ENCODE results near the gene SLC49A3. TPM values are rescaled to one million over a fixed set of nuclear protein-coding genes. Genes with fewer than 3 reads are reported as not detected.
A peak's percentile ranks its signal among the peaks of the same experiment; 100 is the strongest.
"Not testable (repeated sequence)": the region's sequence is repeated elsewhere in the genome, so short reads cannot be mapped to it uniquely, and the experiment has no call there.

Gene SLC49A3
- total RNA-seq, 1 donor: 5.6 TPM

- no peak for TF ChIP-seq CTCF (IDR thresholded peaks at IDR 0.05; ENCODE audit: insufficient read depth, low read length)
- DNase-seq (ENCODE audit: low read depth): no peak
- H3K4me3 ChIP-seq (ENCODE audit: low read depth, low read length): no peak overlapping the region
These were observed 43.5 kb upstream of the SLC49A3 start for GRCh38 chr4:732486-732885.

- DNase-seq (ENCODE audit: low read depth); H3K4me3 ChIP-seq (ENCODE audit: low read depth, low read length): not testable (repeated sequence)
These were observed 43.0 kb upstream of the SLC49A3 start for GRCh38 chr4:731954-732353.

GRCh38 chr4:730946-731904 lies 42.3 kb upstream of the SLC49A3 start:
- not testable (repeated sequence) for H3K4me3 ChIP-seq (ENCODE audit: low read depth, low read length); DNase-seq (ENCODE audit: low read depth)

- no peak for DNase-seq (ENCODE audit: low read depth)
- TF ChIP-seq CTCF (IDR thresholded peaks at IDR 0.05; ENCODE audit: insufficient read depth, low read length): no peak
- no peak overlapping the region for H3K4me3 ChIP-seq (ENCODE audit: low read depth, low read length)
These were observed 41.6 kb upstream of the SLC49A3 start for GRCh38 chr4:730511-730910.

- H3K4me3 ChIP-seq (ENCODE audit: low read depth, low read length): no peak overlapping the region
- no peak for TF ChIP-seq CTCF (IDR thresholded peaks at IDR 0.05; ENCODE audit: insufficient read depth, low read length)
- DNase-seq (ENCODE audit: low read depth): no peak
These were observed 40.7 kb upstream of the SLC49A3 start for GRCh38 chr4:729336-730315.

GRCh38 chr4:727576-727975 lies 38.6 kb upstream of the SLC49A3 start:
- TF ChIP-seq CTCF (IDR thresholded peaks at IDR 0.05; ENCODE audit: insufficient read depth, low read length): no peak
- DNase-seq (ENCODE audit: low read depth): peak; percentile 16
- H3K4me3 ChIP-seq (ENCODE audit: low read depth, low read length): no peak overlapping the region

- TF ChIP-seq CTCF (IDR thresholded peaks at IDR 0.05; ENCODE audit: insufficient read depth, low read length): no peak
- DNase-seq (ENCODE audit: low read depth): no peak
- H3K4me3 ChIP-seq (ENCODE audit: low read depth, low read length): no peak overlapping the region
These were observed 37.9 kb upstream of the SLC49A3 start for GRCh38 chr4:726838-727237.
